Measurements from ENCODE around the gene LHX4.
A peak's percentile ranks its signal among the peaks of the same experiment; 100 is the strongest.

LHX4 gene

DNA sequence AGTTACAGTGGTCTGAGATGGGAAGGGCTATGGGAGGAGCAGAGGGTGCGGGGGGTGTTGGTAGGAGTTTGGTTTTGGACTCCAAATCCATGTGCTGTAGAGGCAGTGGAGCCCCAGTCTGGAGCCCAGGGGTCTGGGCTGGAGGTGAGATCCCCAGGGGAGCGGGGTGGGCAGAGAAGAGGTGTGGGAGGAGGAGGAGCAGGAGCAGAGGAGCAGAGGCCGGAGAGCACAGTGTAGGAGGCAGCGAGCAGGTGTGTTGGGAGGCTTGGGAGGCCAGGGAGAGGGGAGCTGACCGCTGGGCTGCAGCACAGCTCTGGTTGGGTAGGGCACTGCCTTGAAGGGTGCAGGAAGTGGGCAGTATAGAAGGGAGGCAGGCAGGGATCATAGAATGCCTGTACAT is 28.9 kb downstream of the LHX4 start:
- Mint-ChIP-seq H3K36me3 (ENCODE audit: low read depth) (no peaks in the 10 kb centered on the region), H3K4me1 (ENCODE audit: low read depth) (peaks cover 28% of the 10 kb centered on the region), H3K27me3 (peaks cover 50% of the 10 kb centered on the region), H3K9me3 (no peaks in the 10 kb centered on the region), H3K4me3 (no peak overlapping the region), H3K27ac (peak overlapping the region; percentile 26)
- intact Hi-C loops (cut with micrococcal nuclease): no loop called here

- no peaks in the 10 kb centered on the region for H3K9me3 Mint-ChIP-seq
- peaks cover 23% of the 10 kb centered on the region for H3K4me1 Mint-ChIP-seq (ENCODE audit: low read depth)
- no peak overlapping the region for H3K4me3 Mint-ChIP-seq
- H3K27me3 Mint-ChIP-seq: peaks cover 56% of the 10 kb centered on the region
- intact Hi-C loops (cut with micrococcal nuclease): no loop called here
- H3K27ac Mint-ChIP-seq: peak overlapping the region; percentile 35
- H3K36me3 Mint-ChIP-seq (ENCODE audit: low read depth): no peaks in the 10 kb centered on the region
Measured at GRCh38 chr1:180259431-180260338, 29.6 kb downstream of the LHX4 start.

GRCh38 chr1:180260541-180260940 is 30.5 kb downstream of the LHX4 start:
- no peaks in the 10 kb centered on the region for H3K36me3 Mint-ChIP-seq (ENCODE audit: low read depth)
- peaks cover 21% of the 10 kb centered on the region for H3K4me1 Mint-ChIP-seq (ENCODE audit: low read depth)
- H3K9me3 Mint-ChIP-seq: no peaks in the 10 kb centered on the region
- intact Hi-C loops (cut with micrococcal nuclease): no loop called here
- H3K4me3 Mint-ChIP-seq: no peak overlapping the region
- H3K27ac Mint-ChIP-seq: peak overlapping the region; percentile 35
- peaks cover 63% of the 10 kb centered on the region for H3K27me3 Mint-ChIP-seq

DNA sequence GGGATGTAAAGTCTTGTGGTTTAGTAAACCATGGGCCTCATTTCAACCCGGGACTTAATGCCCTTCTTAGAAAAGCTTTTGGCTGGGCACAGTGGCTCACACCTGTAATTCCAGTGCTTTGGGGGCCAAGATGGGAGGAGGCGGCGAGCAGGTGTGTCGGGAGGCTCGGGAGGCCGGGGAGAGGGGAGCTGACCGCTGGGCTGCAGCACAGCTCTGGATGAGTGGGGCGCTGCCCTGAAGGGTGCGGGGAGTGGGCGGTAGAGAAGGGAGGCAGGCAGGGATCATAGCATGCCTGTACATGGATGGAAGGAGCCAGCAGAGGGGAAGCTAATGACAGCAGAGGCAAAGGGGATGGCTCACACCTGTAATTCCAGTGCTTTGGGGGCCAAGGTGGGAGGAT is 31.0 kb downstream of the LHX4 start:
- H3K27me3 Mint-ChIP-seq: peaks cover 68% of the 10 kb centered on the region
- no peaks in the 10 kb centered on the region for H3K36me3 Mint-ChIP-seq (ENCODE audit: low read depth)
- no peak overlapping the region for H3K4me3 Mint-ChIP-seq
- H3K27ac Mint-ChIP-seq: peak overlapping the region; percentile 19
- H3K9me3 Mint-ChIP-seq: no peaks in the 10 kb centered on the region
- H3K4me1 Mint-ChIP-seq (ENCODE audit: low read depth): peaks cover 16% of the 10 kb centered on the region
- intact Hi-C loops (cut with micrococcal nuclease): no loop called here

DNA sequence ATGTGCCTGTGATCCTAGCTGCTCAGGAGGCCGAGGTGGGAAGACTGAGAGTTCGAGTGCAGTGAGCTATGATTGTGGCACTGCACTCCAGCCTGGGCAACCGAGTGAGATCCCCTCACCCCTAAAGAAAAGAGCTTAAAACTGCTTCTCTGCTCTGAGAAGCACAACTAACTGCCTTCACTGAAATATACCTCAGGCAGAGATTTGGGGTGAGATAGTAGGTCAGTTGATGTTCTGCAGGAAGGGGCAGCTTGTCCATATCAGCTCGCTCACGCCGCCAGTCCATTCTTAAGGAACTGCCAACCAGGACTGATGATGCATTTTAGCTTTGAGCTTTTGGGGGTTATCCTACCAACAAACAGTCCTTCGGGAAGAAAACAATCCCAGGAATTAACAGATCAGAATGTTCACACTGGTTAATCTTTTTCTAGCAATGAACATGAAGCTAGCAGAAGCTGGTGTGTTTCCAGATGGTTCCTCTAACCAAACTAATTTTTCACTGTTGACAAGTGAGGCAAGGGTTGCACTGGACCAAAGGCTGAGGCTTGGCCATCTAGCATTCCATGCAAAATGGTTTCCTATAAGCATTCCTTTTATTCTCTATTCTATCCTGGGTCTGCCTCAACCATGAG is 31.6 kb downstream of the LHX4 start:
- Mint-ChIP-seq H3K27ac (peak overlapping the region; percentile 19), H3K9me3 (no peaks in the 10 kb centered on the region), H3K4me1 (ENCODE audit: low read depth) (peaks cover 11% of the 10 kb centered on the region), H3K36me3 (ENCODE audit: low read depth) (no peaks in the 10 kb centered on the region), H3K4me3 (no peak overlapping the region), H3K27me3 (peaks cover 68% of the 10 kb centered on the region)
- intact Hi-C loops (cut with micrococcal nuclease): no loop called here

GRCh38 chr1:180262628-180263488 is 32.8 kb downstream of the LHX4 start:
- Mint-ChIP-seq H3K27me3 (peaks cover 64% of the 10 kb centered on the region), H3K4me1 (ENCODE audit: low read depth) (peaks cover 19% of the 10 kb centered on the region), H3K27ac (no peak overlapping the region)

DNA sequence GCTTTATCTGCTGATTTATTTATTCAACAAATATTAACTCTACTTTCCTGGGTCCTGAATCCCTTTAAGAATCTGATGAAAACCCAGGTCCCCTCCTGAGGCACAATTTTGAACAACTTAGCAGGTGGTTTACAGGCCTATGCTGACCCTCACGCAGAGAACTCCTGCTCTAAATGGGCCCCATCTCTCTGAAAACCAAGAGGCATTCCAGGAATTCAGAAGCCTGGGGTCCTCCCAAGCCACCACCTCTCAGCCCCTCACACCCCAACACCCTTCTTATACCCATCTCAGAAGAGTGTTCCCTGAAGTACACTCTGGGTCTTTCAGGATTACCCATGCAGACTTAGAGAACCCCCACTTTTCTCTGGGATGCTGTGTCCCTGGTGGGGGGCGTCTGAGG is 34.5 kb downstream of the LHX4 start:
- peaks cover 51% of the 10 kb centered on the region for H3K27me3 Mint-ChIP-seq
- no peaks in the 10 kb centered on the region for H3K9me3 Mint-ChIP-seq
- H3K4me1 Mint-ChIP-seq (ENCODE audit: low read depth): peaks cover 30% of the 10 kb centered on the region
- no peaks in the 10 kb centered on the region for H3K36me3 Mint-ChIP-seq (ENCODE audit: low read depth)
- intact Hi-C loops (cut with micrococcal nuclease): no loop called here
- H3K27ac Mint-ChIP-seq: peak overlapping the region; percentile 5
- H3K4me3 Mint-ChIP-seq: no peak overlapping the region

More at GRCh38 chr1:180262628-180263488, 32.8 kb downstream of the LHX4 start:
- intact Hi-C loops (cut with micrococcal nuclease): no loop called here
- H3K4me3 Mint-ChIP-seq: no peak overlapping the region
- H3K9me3 Mint-ChIP-seq: no peaks in the 10 kb centered on the region
- no peaks in the 10 kb centered on the region for H3K36me3 Mint-ChIP-seq (ENCODE audit: low read depth)

DNA sequence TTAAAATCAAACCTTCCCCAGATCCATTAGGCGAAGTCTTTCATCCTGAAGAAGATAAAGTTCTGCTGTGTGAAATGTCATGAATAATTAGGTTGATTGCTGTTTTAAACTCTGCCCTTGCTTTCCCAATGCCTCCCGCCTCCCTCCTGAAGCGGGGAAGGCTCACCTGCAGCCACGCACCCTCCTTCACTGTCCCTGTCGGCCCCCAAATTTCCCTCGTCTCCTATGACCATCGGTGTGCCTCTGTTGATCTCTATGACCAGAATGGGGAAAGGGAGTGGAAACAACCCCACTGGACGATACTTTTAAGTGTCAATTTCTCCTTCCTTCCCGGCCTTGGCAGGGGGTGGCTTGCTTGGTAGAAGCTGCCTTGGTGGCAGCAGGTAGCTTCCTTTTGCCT is 35.1 kb downstream of the LHX4 start:
- Mint-ChIP-seq H3K27me3 (peaks cover 45% of the 10 kb centered on the region), H3K36me3 (ENCODE audit: low read depth) (no peaks in the 10 kb centered on the region), H3K9me3 (no peaks in the 10 kb centered on the region), H3K4me1 (ENCODE audit: low read depth) (peaks cover 37% of the 10 kb centered on the region), H3K4me3 (no peak overlapping the region), H3K27ac (peak overlapping the region; percentile 5)
- intact Hi-C loops (cut with micrococcal nuclease): no loop called here

- H3K27ac Mint-ChIP-seq: no peak overlapping the region
- intact Hi-C loops (cut with micrococcal nuclease): no loop called here
- no peak overlapping the region for H3K4me3 Mint-ChIP-seq
- H3K9me3 Mint-ChIP-seq: no peaks in the 10 kb centered on the region
- H3K4me1 Mint-ChIP-seq (ENCODE audit: low read depth): peaks cover 43% of the 10 kb centered on the region
- peaks cover 38% of the 10 kb centered on the region for H3K27me3 Mint-ChIP-seq
- no peaks in the 10 kb centered on the region for H3K36me3 Mint-ChIP-seq (ENCODE audit: low read depth)
Measured at GRCh38 chr1:180265871-180266270, 35.8 kb downstream of the LHX4 start.

GRCh38 chr1:180266275-180267210 is 36.5 kb downstream of the LHX4 start:
- Mint-ChIP-seq H3K27me3 (peaks cover 32% of the 10 kb centered on the region), H3K4me3 (no peak overlapping the region), H3K9me3 (no peaks in the 10 kb centered on the region), H3K4me1 (ENCODE audit: low read depth) (peaks cover 50% of the 10 kb centered on the region), H3K27ac (no peak overlapping the region), H3K36me3 (ENCODE audit: low read depth) (no peaks in the 10 kb centered on the region)
- intact Hi-C loops (cut with micrococcal nuclease): no loop called here

GRCh38 chr1:180267211-180267561 is 37.1 kb downstream of the LHX4 start:
- intact Hi-C loops (cut with micrococcal nuclease): no loop called here
- Mint-ChIP-seq H3K4me3 (no peak overlapping the region), H3K27me3 (peaks cover 32% of the 10 kb centered on the region), H3K27ac (no peak overlapping the region), H3K36me3 (ENCODE audit: low read depth) (peaks cover 6% of the 10 kb centered on the region), H3K4me1 (ENCODE audit: low read depth) (peaks cover 56% of the 10 kb centered on the region), H3K9me3 (no peaks in the 10 kb centered on the region)

GRCh38 chr1:180267761-180268555 is 37.9 kb downstream of the LHX4 start:
- intact Hi-C loops (cut with micrococcal nuclease): no loop called here
- H3K36me3 Mint-ChIP-seq (ENCODE audit: low read depth): peaks cover 13% of the 10 kb centered on the region
- peak overlapping the region; percentile 53 for H3K27ac Mint-ChIP-seq
- no peaks in the 10 kb centered on the region for H3K9me3 Mint-ChIP-seq
- H3K4me1 Mint-ChIP-seq (ENCODE audit: low read depth): peaks cover 59% of the 10 kb centered on the region
- no peak overlapping the region for H3K4me3 Mint-ChIP-seq
- H3K27me3 Mint-ChIP-seq: peaks cover 30% of the 10 kb centered on the region

Data from dendritic cell treated with granulocyte-macrophage colony-stimulating factor and Interleukin-4, amounts not matched to agents 40 ng/mL and 50 ng/mL, for 4 days (primary cell).